ENCODE results near the gene ALOX5AP.

- TF ChIP-seq CUX1 (CRISPR knock-in tag; IDR thresholded peaks at IDR 0.05) (no peak), CTCF (IDR thresholded peaks at IDR 0.05 in 2 of 3, conservative IDR thresholded peaks at IDR 0.05 in 1 of 3; ENCODE audit: insufficient read depth in 2 of 3, low read depth in 1 of 3, low read length in 3 of 3) (no peak), ZFX (CRISPR knock-in tag; IDR thresholded peaks at IDR 0.05) (no peak), SMC3 (conservative IDR thresholded peaks at IDR 0.05; ENCODE audit: insufficient read depth, low read depth, low read length) (no peak), ZNF740 (CRISPR knock-in tag; IDR thresholded peaks at IDR 0.05) (no peak), ZNF740 (tag; IDR thresholded peaks at IDR 0.05) (no peak), ATF3 (IDR thresholded peaks at IDR 0.05) (no peak), ATF3 (CRISPR knock-in tag; conservative IDR thresholded peaks at IDR 0.05) (no peak), POLR2AphosphoS5 (IDR thresholded peaks at IDR 0.05; ENCODE audit: control insufficient read depth, insufficient read depth, low read depth, low read length) (no peak)
These were observed 36.8 kb upstream of the ALOX5AP start for GRCh38 chr13:30698488-30699005.

Measured in K562 (cell line).